Measurements from ENCODE around the gene LRRC71.

The LRRC71 gene

DNA sequence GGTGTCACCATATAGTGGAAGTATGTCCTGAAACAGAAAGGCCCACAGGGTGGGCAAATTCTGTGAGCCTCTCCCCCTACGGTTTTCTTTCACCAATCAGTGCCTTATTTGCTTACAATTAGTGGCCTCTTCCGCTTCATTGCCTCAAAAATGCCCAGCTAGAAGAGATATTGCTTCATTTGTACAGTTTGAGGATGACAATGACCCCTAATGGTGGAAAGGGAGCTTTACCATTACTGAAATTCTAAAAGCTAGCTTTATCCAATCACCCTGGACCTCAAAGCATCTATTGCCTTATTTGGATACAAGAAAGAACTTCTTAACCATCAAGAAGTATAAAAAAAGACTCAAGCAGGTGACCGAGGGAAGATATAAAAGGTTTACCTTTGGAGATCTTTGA is 49.6 kb downstream of the LRRC71 start:
- H3K9me3 ChIP-seq (ENCODE audit: control insufficient read depth, low read length) = no peaks in the 10 kb centered on the region
- H3K4me1 ChIP-seq (ENCODE audit: control insufficient read depth, insufficient read depth, low read length) = peaks cover 17% of the 10 kb centered on the region
- H3K4me3 ChIP-seq (ENCODE audit: low read length) = no peak overlapping the region
- H3K9ac ChIP-seq (ENCODE audit: low read length) = no peak overlapping the region
- H3K27me3 ChIP-seq (ENCODE audit: control insufficient read depth, insufficient read depth, low read length) = no peaks in the 10 kb centered on the region
- H3K36me3 ChIP-seq (ENCODE audit: control insufficient read depth, insufficient read depth, low read length) = peaks cover 5% of the 10 kb centered on the region

DNA sequence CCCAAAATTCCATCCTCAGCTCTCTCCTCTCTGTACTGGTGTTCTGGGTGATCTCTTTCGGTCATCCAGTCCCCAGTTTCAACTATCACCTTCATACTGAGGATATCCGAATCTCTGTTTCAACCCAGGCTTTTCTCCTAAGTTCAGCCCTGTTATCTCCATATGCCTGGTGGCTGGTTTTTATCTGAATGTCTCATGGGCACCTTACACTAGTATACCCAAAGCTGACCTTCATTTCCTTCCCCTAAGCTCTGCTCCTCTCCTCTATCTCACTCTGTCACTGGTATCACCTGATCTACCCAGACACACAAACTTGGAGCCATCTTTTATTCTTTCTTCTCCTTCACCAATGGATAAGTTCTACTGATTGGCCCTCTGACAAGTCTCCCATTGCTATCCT is 53.0 kb downstream of the LRRC71 start:
- no peaks in the 10 kb centered on the region for H3K27me3 ChIP-seq (ENCODE audit: control insufficient read depth, insufficient read depth, low read length)
- H3K36me3 ChIP-seq (ENCODE audit: control insufficient read depth, insufficient read depth, low read length) = peaks cover 5% of the 10 kb centered on the region
- H3K4me3 ChIP-seq (ENCODE audit: low read length) = no peak overlapping the region

DNA sequence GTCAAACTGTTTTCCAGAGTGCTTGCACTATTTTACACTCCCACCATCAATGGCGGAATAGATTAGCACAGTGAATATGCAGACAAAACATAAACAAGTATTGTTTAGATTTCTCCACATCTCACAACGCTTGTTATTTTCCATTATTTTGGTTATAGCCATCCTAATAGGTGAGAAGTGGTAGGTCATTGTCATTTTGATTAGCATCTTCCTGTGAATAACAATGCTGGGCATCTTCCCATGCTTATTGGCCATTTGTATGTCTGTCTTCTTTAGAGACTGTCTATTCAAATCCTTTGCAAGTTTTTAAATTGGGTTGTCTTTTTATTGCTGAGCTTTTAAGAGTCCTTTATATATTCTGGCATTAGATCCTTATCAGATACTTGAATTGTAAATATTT is 54.7 kb downstream of the LRRC71 start:
- H3K36me3 ChIP-seq (ENCODE audit: control insufficient read depth, insufficient read depth, low read length) = peaks cover 5% of the 10 kb centered on the region
- H3K27me3 ChIP-seq (ENCODE audit: control insufficient read depth, insufficient read depth, low read length) = no peaks in the 10 kb centered on the region
- H3K9ac ChIP-seq (ENCODE audit: low read length) = no peak overlapping the region
- H3K4me1 ChIP-seq (ENCODE audit: control insufficient read depth, insufficient read depth, low read length) = peaks cover 4% of the 10 kb centered on the region
- no peak overlapping the region for H3K4me3 ChIP-seq (ENCODE audit: low read length)
- no peaks in the 10 kb centered on the region for H3K9me3 ChIP-seq (ENCODE audit: control insufficient read depth, low read length)

More for the DNA sequence above, 53.0 kb downstream of the LRRC71 start:
- no peak overlapping the region for H3K9ac ChIP-seq (ENCODE audit: low read length)
- H3K9me3 ChIP-seq (ENCODE audit: control insufficient read depth, low read length) = no peaks in the 10 kb centered on the region
- H3K4me1 ChIP-seq (ENCODE audit: control insufficient read depth, insufficient read depth, low read length) = peaks cover 17% of the 10 kb centered on the region

DNA sequence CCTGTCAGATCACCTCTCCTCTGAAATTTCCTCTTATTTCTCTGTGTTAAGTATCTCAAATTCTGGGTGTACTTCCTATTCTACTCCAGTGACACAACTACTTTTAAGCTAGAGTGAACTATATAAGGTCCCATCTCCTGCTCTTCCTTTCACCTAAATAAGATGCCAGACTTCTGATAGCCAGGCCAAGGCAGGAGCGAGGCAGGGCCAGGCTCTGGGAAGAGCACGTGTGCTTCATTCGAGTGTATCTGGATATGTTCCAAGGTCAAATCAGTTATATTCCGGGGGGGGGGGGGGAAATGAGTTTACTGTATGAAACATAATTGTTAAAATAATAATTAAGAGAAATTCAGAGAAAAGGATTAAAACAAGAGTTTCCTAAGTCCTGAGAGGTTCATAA is 60.1 kb downstream of the LRRC71 start:
- H3K36me3 ChIP-seq (ENCODE audit: control insufficient read depth, insufficient read depth, low read length) = no peaks in the 10 kb centered on the region
- no peak overlapping the region for H3K4me3 ChIP-seq (ENCODE audit: low read length)
- no peak overlapping the region for H3K9ac ChIP-seq (ENCODE audit: low read length)
- H3K4me1 ChIP-seq (ENCODE audit: control insufficient read depth, insufficient read depth, low read length) = no peaks in the 10 kb centered on the region
- no peaks in the 10 kb centered on the region for H3K27me3 ChIP-seq (ENCODE audit: control insufficient read depth, insufficient read depth, low read length)
- no peaks in the 10 kb centered on the region for H3K9me3 ChIP-seq (ENCODE audit: control insufficient read depth, low read length)

Measured in mucosa of stomach (tissue), 1 donor.